NT2/D1 (cell line): ENCODE measurements around the gene PTPN20.

ENCODE experiments used
- DNase-seq: peaks from one replicate; pipeline ENCODE4 v3.0.0-alpha.2; 2011; ENCODE audit warnings: low read depth, low spot score
- H3K27me3 ChIP-seq: 2 replicates; pipeline ENCODE4 v1.6.0; 2011; ENCODE audit warnings: mild to moderate bottlenecking; ENCODE audit not compliant: insufficient read length, insufficient read depth
- H3K36me3 ChIP-seq: 2 replicates; pipeline ENCODE4 v1.6.1; 2011; ENCODE audit warnings: mild to moderate bottlenecking, low read length, mixed read lengths; ENCODE audit not compliant: insufficient read depth, insufficient read length
- H3K4me1 ChIP-seq: 2 replicates; pipeline ENCODE4 v1.5.1; 2011; ENCODE audit not compliant: insufficient read depth, insufficient read length
- H3K4me3 ChIP-seq: 2 replicates; pipeline ENCODE4 v1.5.1; 2011; ENCODE audit warnings: low read depth; ENCODE audit not compliant: insufficient read length
- H3K9ac ChIP-seq: 2 replicates; pipeline ENCODE4 v1.6.0; 2011; ENCODE audit warnings: low read depth; ENCODE audit not compliant: insufficient read length
- H3K9me3 ChIP-seq: 2 replicates; pipeline ENCODE4 v1.5.1; 2011; ENCODE audit warnings: mild to moderate bottlenecking, low read length; ENCODE audit not compliant: insufficient read depth
- SUZ12 ChIP-seq: IDR thresholded peaks from 2 replicates; pipeline ENCODE4 v1.6.1; 2011; ENCODE audit not compliant: insufficient read length, insufficient read depth; ENCODE audit errors: extremely low read depth
- YY1 ChIP-seq: IDR thresholded peaks from 2 replicates; pipeline ENCODE4 v1.6.1; 2011; ENCODE audit not compliant: insufficient read length, insufficient read depth
- ZNF274 ChIP-seq: IDR thresholded peaks from 2 replicates; pipeline ENCODE4 v1.6.1; 2011; ENCODE audit warnings: mild to moderate bottlenecking, low read depth, low read length

The PTPN20 gene

DNA sequence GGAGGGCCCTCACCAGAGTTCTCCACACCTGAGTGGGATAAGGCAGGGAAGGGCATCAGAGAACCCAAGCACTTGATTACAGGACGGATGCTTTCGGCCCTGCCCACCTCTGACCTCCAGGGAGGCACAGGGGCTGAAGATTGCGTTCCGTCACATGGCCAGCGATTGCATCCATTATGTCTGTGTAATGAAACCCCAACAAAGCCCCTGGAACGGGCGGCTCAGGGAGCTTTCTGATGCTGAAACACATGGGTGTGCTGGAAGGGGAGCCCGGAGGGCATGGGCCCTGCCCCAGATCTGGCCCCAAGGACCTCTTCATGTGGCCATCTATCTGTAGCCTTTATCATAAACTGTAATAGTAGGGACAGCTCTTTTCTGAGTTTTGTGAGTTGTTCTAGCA lies 117.2 kb downstream of the PTPN20 start:
- Histone ChIP-seq H3K4me1 (peaks cover 6% of the 10 kb centered on the region), H3K36me3 (no peaks in the 10 kb centered on the region), H3K9ac (no peak overlapping the region), H3K27me3 (no peaks in the 10 kb centered on the region), H3K4me3 (no peak overlapping the region), H3K9me3 (no peaks in the 10 kb centered on the region)
- TF ChIP-seq YY1 (no peak), ZNF274 (no peak), SUZ12 (no peak)
- no peak for DNase-seq

- Histone ChIP-seq H3K36me3 (no peaks in the 10 kb centered on the region), H3K4me3 (no peak overlapping the region), H3K4me1 (peaks cover 3% of the 10 kb centered on the region), H3K27me3 (no peaks in the 10 kb centered on the region), H3K9ac (peak overlapping the region; percentile 32), H3K9me3 (no peaks in the 10 kb centered on the region)
- TF ChIP-seq YY1 (no peak), SUZ12 (no peak), ZNF274 (no peak)
- DNase-seq = no peak
These were observed 118.2 kb downstream of the PTPN20 start for GRCh38 chr10:47029181-47030009.

DNA sequence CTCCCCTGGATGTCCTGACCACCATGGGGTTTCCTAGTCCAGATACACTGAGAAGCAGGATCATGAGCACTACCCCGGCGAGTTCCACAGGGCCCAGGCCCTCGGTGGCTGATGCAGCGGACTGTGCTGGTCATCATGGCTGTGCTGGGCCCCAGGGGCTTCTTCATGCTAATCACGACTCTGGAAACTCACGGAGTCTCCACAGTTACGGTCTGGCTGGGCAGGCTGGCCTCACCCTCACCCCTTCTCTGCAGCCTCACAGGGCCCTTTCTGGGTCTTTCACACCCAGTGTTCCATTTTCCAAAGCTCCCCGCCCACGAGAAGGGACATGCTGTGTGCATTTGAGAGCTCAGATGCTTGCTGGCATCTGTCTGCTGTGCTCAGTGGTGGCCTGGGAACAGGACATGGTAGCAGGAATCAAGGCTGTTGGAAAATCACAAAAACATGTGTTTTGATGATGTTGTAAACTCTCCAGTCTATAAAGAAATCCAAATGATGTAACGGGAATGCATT lies 119.0 kb downstream of the PTPN20 start:
- H3K27me3 ChIP-seq = no peaks in the 10 kb centered on the region
- DNase-seq = no peak
- H3K36me3 ChIP-seq = no peaks in the 10 kb centered on the region
- TF ChIP-seq YY1 (no peak), SUZ12 (no peak), ZNF274 (no peak)
- no peak overlapping the region for H3K9ac ChIP-seq
- H3K4me1 ChIP-seq = no peaks in the 10 kb centered on the region
- H3K9me3 ChIP-seq = no peaks in the 10 kb centered on the region
- no peak overlapping the region for H3K4me3 ChIP-seq

DNA sequence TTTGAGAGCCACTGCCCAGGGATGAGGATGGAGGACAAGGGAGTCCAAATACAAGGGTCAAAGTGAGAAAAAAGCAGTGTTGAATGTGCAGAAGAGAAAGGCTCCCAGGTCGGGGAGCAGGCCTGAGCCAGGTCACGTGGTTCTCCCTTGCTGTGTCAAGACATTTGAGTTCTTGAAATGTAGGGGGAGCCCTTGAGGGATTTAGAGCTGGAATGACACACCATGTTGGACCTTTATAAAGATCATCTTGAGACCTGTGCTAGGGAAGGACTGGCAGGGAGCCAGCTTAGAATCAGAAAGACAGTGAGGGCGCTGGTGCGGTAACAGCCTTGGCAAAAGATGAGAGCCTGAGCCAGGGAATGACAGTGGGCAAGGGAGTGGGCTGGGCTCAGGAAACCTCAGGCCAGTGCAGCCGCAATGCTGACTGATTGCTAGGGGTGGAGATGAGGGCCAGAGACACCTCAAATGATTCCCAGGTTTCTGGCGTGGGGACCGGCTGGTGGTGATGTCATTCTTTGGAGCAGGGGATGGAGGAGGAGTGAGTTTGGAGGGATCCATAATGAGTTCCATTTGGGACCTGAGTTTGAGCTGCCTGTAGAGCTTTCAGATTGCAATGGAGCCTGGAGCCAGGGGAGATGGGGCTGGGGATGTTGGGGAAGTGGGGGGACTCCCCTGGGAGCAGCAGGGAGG lies 120.1 kb downstream of the PTPN20 start:
- Histone ChIP-seq H3K36me3 (no peaks in the 10 kb centered on the region), H3K9me3 (no peaks in the 10 kb centered on the region), H3K4me3 (no peak overlapping the region), H3K27me3 (no peaks in the 10 kb centered on the region), H3K9ac (no peak overlapping the region), H3K4me1 (no peaks in the 10 kb centered on the region)
- peak; percentile 8 for DNase-seq
- TF ChIP-seq ZNF274 (no peak), YY1 (no peak), SUZ12 (no peak)

- TF ChIP-seq YY1 (no peak), SUZ12 (no peak), ZNF274 (no peak)
- Histone ChIP-seq H3K4me3 (no peak overlapping the region), H3K36me3 (no peaks in the 10 kb centered on the region), H3K9me3 (no peaks in the 10 kb centered on the region), H3K9ac (no peak overlapping the region), H3K4me1 (no peaks in the 10 kb centered on the region), H3K27me3 (no peaks in the 10 kb centered on the region)
- no peak for DNase-seq
These were observed 120.8 kb downstream of the PTPN20 start for GRCh38 chr10:47031901-47032465.

DNA sequence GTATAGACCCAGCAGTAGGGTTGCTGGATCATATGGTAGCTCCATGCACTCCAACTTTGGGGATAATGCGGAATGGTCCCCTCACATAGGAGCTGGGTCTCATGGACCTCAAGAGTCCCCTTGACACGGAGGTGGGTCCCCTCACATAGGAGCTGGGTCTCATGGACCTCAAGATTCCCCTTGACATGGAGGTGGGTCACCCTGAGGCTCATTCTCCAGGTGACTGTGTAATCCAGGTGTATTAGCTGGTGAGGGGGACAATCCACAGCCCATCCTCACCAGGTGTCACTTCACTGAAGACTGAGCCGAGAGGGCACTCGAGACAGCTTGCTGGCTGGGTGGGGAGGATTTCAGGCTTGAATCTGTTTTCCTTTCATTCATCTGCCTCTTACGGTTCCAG lies 121.9 kb downstream of the PTPN20 start:
- Histone ChIP-seq H3K9ac (no peak overlapping the region), H3K27me3 (no peaks in the 10 kb centered on the region), H3K4me1 (no peaks in the 10 kb centered on the region), H3K36me3 (no peaks in the 10 kb centered on the region), H3K9me3 (no peaks in the 10 kb centered on the region), H3K4me3 (no peak overlapping the region)
- no peak for DNase-seq
- TF ChIP-seq SUZ12 = no peak

DNA sequence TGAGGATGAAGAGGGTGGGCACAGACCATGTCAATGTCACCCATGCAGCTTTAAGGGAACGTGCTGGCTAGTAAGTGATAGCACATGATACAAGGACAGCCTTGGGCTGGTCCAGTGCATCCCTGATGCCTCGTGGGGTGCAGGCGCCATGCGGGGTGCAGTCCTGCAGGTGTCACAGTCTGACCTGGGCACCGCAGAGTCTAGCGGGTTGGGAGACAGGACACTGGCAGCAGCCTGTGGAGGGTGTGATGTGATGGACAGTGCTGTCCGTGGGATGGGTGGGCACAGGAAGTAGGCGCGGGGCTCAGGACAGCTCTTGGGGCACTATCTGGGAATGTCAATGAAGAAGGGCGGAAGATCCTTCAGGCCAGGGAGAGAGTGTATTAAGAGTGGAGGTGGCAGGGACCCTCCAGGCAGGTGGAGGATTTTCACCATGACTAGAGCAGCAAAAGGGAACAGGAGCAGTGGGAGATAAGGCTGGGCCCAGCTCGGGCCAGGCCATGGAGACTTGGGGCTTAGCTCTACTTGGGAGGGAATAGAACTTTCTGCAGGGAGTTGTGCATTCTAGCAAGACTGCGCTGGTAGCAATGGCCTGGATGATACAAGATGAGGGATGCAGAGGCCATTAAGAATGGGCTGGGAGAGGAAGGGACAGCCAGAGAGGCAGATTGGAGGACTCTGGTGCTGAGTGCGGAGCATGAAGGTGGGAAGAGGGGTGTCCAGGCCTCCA lies 122.5 kb downstream of the PTPN20 start:
- no peaks in the 10 kb centered on the region for H3K36me3 ChIP-seq
- no peak for DNase-seq
- no peak overlapping the region for H3K4me3 ChIP-seq
- H3K9me3 ChIP-seq = no peaks in the 10 kb centered on the region
- TF ChIP-seq ZNF274 (no peak), SUZ12 (no peak)
- no peaks in the 10 kb centered on the region for H3K27me3 ChIP-seq
- no peaks in the 10 kb centered on the region for H3K4me1 ChIP-seq
- no peak overlapping the region for H3K9ac ChIP-seq
